Body of pancreas (tissue), 4 donors: Measurements from ENCODE around the gene KLHL28. TPM values are rescaled to one million over a fixed set of nuclear protein-coding genes. Genes with fewer than 3 reads are reported as not detected.

Experiments
- ATAC-seq: fragments of 150-250 bp; one replicate; pipeline ENCODE4 v1.9.1; 2016
- DNase-seq, 4 donors: peaks; one replicate each; pipeline ENCODE4 v3.0.0-alpha.2; 2019
- H3K27ac ChIP-seq, 4 donors: fragments of 200-600 bp; sonication (generic); 1 replicate in 3 of 4; 2 replicates in 1 of 4; pipeline versions ENCODE4 v1.5.1 to v1.6.1; 2016 to 2019; ENCODE audit warnings: mild to moderate bottlenecking in 1 of 4, mixed read lengths in 1 of 4, moderate library complexity in 1 of 4
- H3K27me3 ChIP-seq, 2 donors: fragments of 200-600 bp; sonication (generic); one replicate each; pipeline ENCODE4 v1.6.0; 2016; ENCODE audit warnings: mild to moderate bottlenecking in 1 of 2
- H3K36me3 ChIP-seq, 2 donors: fragments of 200-600 bp; sonication (generic); replicated peaks in 1 of 2; 2 replicates each; pipeline ENCODE4 v1.5.1; 2016; ENCODE audit warnings: low read depth in 2 of 2; ENCODE audit not compliant: insufficient read depth in 1 of 2
- H3K4me1 ChIP-seq: fragments of 200-600 bp; sonication (generic); one replicate; pipeline ENCODE4 v1.6.0; 2016
- H3K4me3 ChIP-seq, 2 donors: fragments of 200-600 bp; sonication (generic); 1 replicate in 1 of 2; 2 replicates in 1 of 2; pipeline ENCODE4 v1.5.1; 2016 to 2019
- H3K9me3 ChIP-seq, 3 donors: fragments of 200-600 bp; sonication (generic); 1 replicate in 2 of 3; 2 replicates in 1 of 3; pipeline ENCODE4 v1.5.1; 2016
- POLR2A ChIP-seq, 3 donors: fragments of 450-650 bp; IDR thresholded peaks; one replicate each; pipeline ENCODE4 v1.6.1; 2016; ENCODE audit warnings: antibody characterized with exemption in 3 of 3, mild to moderate bottlenecking in 2 of 3
- WGBS, 2 donors: methylation state at CpG; one replicate each; pipeline ENCODE4 v1.1.5; 2017; 5-methylcytosine and 5-hydroxymethylcytosine counted together
- intact Hi-C: fragments of 100-400 bp; cut with DNase I; formaldehyde crosslinking; loops from one replicate; pipeline ENCODE4 v1.15.1; 2023
- total RNA-seq, 2 donors: library from RNA; depleted of rRNA; stranded (reverse); fragments of >200 nt; gene quantifications; one replicate each; pipeline ENCODE4 v1.1.0, GENCODE V29; 2016
- TF ChIP-seq, protein P1 (sequence below), 7 experiments: fragments of 450-650 bp in 4 of 7; fragments of 200-600 bp in 3 of 7; sonication (generic) in 3 of 7; IDR thresholded peaks; one replicate each; pipeline ENCODE4 v1.5.1; 2016 to 2019; ENCODE audit warnings: antibody characterized with exemption in 7 of 7

KLHL28 gene, protein sequence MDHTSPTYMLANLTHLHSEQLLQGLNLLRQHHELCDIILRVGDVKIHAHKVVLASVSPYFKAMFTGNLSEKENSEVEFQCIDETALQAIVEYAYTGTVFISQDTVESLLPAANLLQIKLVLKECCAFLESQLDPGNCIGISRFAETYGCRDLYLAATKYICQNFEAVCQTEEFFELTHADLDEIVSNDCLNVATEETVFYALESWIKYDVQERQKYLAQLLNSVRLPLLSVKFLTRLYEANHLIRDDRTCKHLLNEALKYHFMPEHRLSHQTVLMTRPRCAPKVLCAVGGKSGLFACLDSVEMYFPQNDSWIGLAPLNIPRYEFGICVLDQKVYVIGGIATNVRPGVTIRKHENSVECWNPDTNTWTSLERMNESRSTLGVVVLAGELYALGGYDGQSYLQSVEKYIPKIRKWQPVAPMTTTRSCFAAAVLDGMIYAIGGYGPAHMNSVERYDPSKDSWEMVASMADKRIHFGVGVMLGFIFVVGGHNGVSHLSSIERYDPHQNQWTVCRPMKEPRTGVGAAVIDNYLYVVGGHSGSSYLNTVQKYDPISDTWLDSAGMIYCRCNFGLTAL
- total RNA-seq: 1 to 10 TPM; 5.9 to 8.0 TPM

- H3K4me1 ChIP-seq: peaks cover 35% of the 10 kb centered on the region
- intact Hi-C loops: no loop called here
Measured at GRCh38 chr14:44961554-44962333, at the start of gene KLHL28, which contains the start of gene TOGARAM1. Gene KLHL28, minus strand, starts transcription at chr14:44961947. Its CDS starts 16,019 bp downstream, at chr14:44945928. Gene TOGARAM1, plus strand, starts transcription at chr14:44962190. Its CDS starts 232 bp downstream, at chr14:44962422.

GRCh38 chr14:45003924-45004323, 42.2 kb upstream of the KLHL28 start:
- intact Hi-C loops: no loop called here
- ATAC-seq (no peak), DNase-seq (no peak)
- Histone ChIP-seq H3K4me1 (no peaks in the 10 kb centered on the region), H3K36me3 (peaks cover 0 to 3% of the 10 kb centered on the region in 2 donors), H3K27ac (no peak overlapping the region), H3K27me3 (no peaks in the 10 kb centered on the region), H3K9me3 (no peaks in the 10 kb centered on the region), H3K4me3 (no peak overlapping the region)
- no peak for TF ChIP-seq POLR2A (IDR thresholded peaks at IDR 0.05)
- TF ChIP-seq, protein P1, sequence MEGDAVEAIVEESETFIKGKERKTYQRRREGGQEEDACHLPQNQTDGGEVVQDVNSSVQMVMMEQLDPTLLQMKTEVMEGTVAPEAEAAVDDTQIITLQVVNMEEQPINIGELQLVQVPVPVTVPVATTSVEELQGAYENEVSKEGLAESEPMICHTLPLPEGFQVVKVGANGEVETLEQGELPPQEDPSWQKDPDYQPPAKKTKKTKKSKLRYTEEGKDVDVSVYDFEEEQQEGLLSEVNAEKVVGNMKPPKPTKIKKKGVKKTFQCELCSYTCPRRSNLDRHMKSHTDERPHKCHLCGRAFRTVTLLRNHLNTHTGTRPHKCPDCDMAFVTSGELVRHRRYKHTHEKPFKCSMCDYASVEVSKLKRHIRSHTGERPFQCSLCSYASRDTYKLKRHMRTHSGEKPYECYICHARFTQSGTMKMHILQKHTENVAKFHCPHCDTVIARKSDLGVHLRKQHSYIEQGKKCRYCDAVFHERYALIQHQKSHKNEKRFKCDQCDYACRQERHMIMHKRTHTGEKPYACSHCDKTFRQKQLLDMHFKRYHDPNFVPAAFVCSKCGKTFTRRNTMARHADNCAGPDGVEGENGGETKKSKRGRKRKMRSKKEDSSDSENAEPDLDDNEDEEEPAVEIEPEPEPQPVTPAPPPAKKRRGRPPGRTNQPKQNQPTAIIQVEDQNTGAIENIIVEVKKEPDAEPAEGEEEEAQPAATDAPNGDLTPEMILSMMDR (IDR thresholded peaks at IDR 0.05): no peak
- 80 to 89% methylated on average over 2 of the region's 2 CpGs for WGBS, 2 donors

More at GRCh38 chr14:44961554-44962333, at the start of gene KLHL28, which contains the start of gene TOGARAM1:
- Histone ChIP-seq H3K4me3 (peak within 1 kb of the TSS; percentile 39 to 73), H3K9me3 (no peaks in the 10 kb centered on the region), H3K27ac (peak within 1 kb of the TSS; percentile 75 to 95 (median 87)), H3K27me3 (no peaks in the 10 kb centered on the region), H3K36me3 (no peaks in the 10 kb centered on the region)
- WGBS, 2 donors: 1% methylated on average over 19 to 37 of the region's 37 CpGs
- DNase-seq: peak; percentile 97 to 100 (median 98)
- TF ChIP-seq, protein P1 (IDR thresholded peaks at IDR 0.05): peak in 1 of 7 experiments; percentile 8
- peak; percentile 69 to 94 (median 93) for TF ChIP-seq POLR2A (IDR thresholded peaks at IDR 0.05)
- ATAC-seq: peak; percentile 97

DNA sequence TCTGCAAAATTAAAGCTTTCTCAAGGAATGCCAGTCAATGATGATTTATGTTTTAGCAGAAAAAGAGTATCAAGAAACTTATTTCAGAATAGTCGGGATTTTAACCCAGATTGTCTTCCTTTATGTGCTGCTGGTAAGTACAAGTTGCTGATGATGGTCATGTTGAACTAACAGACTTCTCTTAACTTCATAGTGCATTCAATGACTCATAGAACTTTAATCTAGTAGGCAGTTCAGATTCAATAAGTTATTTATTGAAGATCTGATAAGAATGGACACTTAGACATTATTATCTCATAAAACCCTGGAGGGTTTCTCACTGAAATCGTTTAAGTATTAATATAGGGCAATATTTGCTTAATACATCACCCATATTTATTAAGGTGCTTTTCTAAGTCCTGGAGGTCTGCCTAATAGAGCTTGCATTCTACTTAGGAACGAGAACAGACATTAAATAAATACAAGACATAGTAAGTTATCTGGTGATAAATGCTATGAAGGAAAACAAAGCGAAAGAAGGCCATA, 34.1 kb upstream of the KLHL28 start:
- Histone ChIP-seq H3K4me3 (no peak overlapping the region), H3K27me3 (no peaks in the 10 kb centered on the region), H3K4me1 (peaks cover 6% of the 10 kb centered on the region), H3K36me3 (peaks cover 0 to 3% of the 10 kb centered on the region in 2 donors), H3K9me3 (no peaks in the 10 kb centered on the region), H3K27ac (no peak overlapping the region)
- intact Hi-C loops: no loop called here
- TF ChIP-seq POLR2A (IDR thresholded peaks at IDR 0.05): no peak
- TF ChIP-seq, protein P1 (IDR thresholded peaks at IDR 0.05): no peak
- ATAC-seq (no peak), DNase-seq (no peak)
- 48 to 50% methylated on average over 4 of the region's 4 CpGs for WGBS, 2 donors

- DNase-seq (no peak), ATAC-seq (no peak)
- no peak for TF ChIP-seq POLR2A (IDR thresholded peaks at IDR 0.05)
- TF ChIP-seq, protein P1 (IDR thresholded peaks at IDR 0.05): no peak
- 28 to 33% methylated on average over 3 of the region's 3 CpGs for WGBS, 2 donors
- peaks cover 6% of the 10 kb centered on the region for H3K4me1 ChIP-seq
- no peak overlapping the region for H3K4me3 ChIP-seq
- no peaks in the 10 kb centered on the region for H3K27me3 ChIP-seq
- intact Hi-C loops: no loop called here
- H3K9me3 ChIP-seq: no peaks in the 10 kb centered on the region
- H3K27ac ChIP-seq: no peak overlapping the region
- peaks cover 0 to 2% of the 10 kb centered on the region in 2 donors for H3K36me3 ChIP-seq
Measured at GRCh38 chr14:44995196-44995595, 33.4 kb upstream of the KLHL28 start.
